HepG2 (cell line): ENCODE data around the gene TCF7L2. TPM values are rescaled to one million over a fixed set of nuclear protein-coding genes. Genes with fewer than 3 reads are reported as not detected.

ENCODE experiments used
- CREM ChIP-seq, 2 experiments: sonication (generic) in 1 of 2; formaldehyde crosslinking in 1 of 2; IDR thresholded peaks; 2 replicates each; pipeline versions ENCODE4 v1.4.0 to v1.6.1; 2016 to 2020; ENCODE audit warnings: antibody characterized with exemption in 1 of 2, mild to moderate bottlenecking in 1 of 2, missing genetic modification reagents in 1 of 2
- FOXP1 ChIP-seq, 2 experiments: fragments of 450-650 bp in 1 of 2; IDR thresholded peaks; 2 replicates each; pipeline ENCODE4 v1.6.1; 2017 to 2018; ENCODE audit warnings: antibody characterized with exemption in 1 of 2
- FOXP4 ChIP-seq: sonication (generic); formaldehyde crosslinking; IDR thresholded peaks from 2 replicates; pipeline ENCODE4 v1.4.0; 2020; ENCODE audit warnings: missing genetic modification reagents
- GABPA ChIP-seq, 2 experiments: IDR thresholded peaks; 2 replicates each; pipeline ENCODE4 v1.6.1; 2011 to 2016; ENCODE audit warnings: low read depth in 2 of 2, low read length in 1 of 2, missing biosample characterization in 1 of 2, missing genetic modification characterization in 1 of 2
- HNF4A ChIP-seq: sonication (generic); formaldehyde crosslinking; IDR thresholded peaks from 2 replicates; pipeline ENCODE4 v1.4.0; 2020; ENCODE audit warnings: missing genetic modification reagents
- HOXA7 ChIP-seq: sonication (generic); formaldehyde crosslinking; IDR thresholded peaks from 2 replicates; pipeline ENCODE4 v1.8.1; 2022; ENCODE audit warnings: mild to moderate bottlenecking, missing genetic modification reagents, moderate library complexity
- polyA plus RNA-seq, 8 experiments: library from polyadenylated mRNA; depleted of rRNA in 3 of 8; stranded (reverse) in 7 of 8; unstranded in 1 of 8; fragments of >200 nt; fragmentation: Illumina TruSeq in 4 of 8; extraction: Trizol in 4 of 8; gene quantifications; 2 replicates each; pipeline versions ENCODE4 v1.2.1 to v1.2.3, GENCODE V29; 2011 to 2016; ENCODE audit warnings: low read depth in 4 of 8, missing spikeins in 1 of 8, mixed read lengths in 1 of 8; ENCODE audit not compliant: insufficient read depth in 1 of 8
- total RNA-seq, 5 experiments: library from RNA; depleted of rRNA; stranded (reverse); fragments of >200 nt; fragmentation: Illumina TruSeq; extraction: Trizol; gene quantifications; 2 replicates each; pipeline ENCODE4 v1.2.3, GENCODE V29; 2016; ENCODE audit warnings: low read depth in 1 of 5
- TF ChIP-seq, protein P1 (sequence below), 2 experiments: sonication (generic) in 1 of 2; formaldehyde crosslinking in 1 of 2; IDR thresholded peaks; 2 replicates each; pipeline versions ENCODE4 v1.5.1 to v1.6.1; 2011 to 2020; ENCODE audit warnings: borderline replicate concordance in 1 of 2, low read depth in 1 of 2, low read length in 1 of 2, mild to moderate bottlenecking in 1 of 2, missing genetic modification reagents in 1 of 2, moderate library complexity in 1 of 2

Gene TCF7L2
- total and polyA plus RNA-seq, 2 of the 13 experiments (the other 11 are each of a cell fraction or from before 2014, with no cell fraction given) = 3.9 to 13.7 TPM

DNA sequence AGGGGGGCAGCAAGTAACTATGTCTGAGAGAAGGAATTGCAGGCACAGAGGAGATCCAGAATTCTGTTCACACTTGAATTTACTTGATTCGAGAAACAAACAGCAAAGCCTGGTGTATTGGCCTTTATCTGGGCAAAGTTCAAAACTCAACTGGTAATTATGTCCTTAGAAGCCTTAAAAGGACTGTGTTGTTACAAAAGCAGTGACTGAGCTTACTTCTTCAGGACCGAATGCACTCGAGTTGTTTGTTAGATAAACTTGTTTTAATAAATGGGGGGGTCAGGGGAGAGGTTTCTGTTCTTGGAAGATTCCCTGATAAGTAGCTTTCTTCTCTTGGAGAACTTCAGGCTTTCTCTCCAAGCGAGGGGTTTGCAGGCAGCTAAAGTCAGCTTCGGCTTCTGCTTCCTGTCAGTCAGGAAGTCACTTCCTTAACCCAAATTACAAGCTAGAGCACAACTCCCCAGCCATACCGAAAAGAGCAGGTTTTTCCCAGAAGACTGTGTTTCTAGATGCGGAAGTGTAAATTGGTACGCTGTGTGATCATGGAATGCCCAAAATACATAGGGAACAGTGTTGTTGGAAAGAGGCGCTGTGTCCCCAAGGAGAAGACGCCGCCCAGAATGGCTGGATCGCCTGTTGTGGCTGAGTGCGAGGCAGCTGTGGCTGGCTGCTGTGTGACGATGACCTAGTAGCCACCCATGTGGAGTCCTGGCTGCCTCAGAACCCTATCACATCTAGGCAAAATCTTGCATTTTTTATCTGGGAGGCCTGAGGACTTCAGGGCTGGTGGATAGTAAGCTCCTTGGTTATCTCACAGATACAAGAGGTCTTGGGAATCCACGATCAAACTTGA is 110.4 kb downstream of the TCF7L2 start (continued):
- TF ChIP-seq, protein P1, sequence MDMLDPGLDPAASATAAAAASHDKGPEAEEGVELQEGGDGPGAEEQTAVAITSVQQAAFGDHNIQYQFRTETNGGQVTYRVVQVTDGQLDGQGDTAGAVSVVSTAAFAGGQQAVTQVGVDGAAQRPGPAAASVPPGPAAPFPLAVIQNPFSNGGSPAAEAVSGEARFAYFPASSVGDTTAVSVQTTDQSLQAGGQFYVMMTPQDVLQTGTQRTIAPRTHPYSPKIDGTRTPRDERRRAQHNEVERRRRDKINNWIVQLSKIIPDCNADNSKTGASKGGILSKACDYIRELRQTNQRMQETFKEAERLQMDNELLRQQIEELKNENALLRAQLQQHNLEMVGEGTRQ (IDR thresholded peaks at IDR 0.05; ENCODE audit: low read depth, low read length) = no peak
- TF ChIP-seq, protein P1 (CRISPR knock-in tag; IDR thresholded peaks at IDR 0.05; ENCODE audit: borderline replicate concordance) = peak; percentile 41; the same call in 1 of the 2 replicates
- TF ChIP-seq GABPA (IDR thresholded peaks at IDR 0.05; ENCODE audit: low read depth, low read length) (no peak), GABPA (CRISPR knock-in tag; IDR thresholded peaks at IDR 0.05; ENCODE audit: low read depth) (peak; percentile 26; the same call in 1 of the 2 replicates), FOXP1 (IDR thresholded peaks at IDR 0.05) (no peak), FOXP1 (CRISPR knock-in tag; IDR thresholded peaks at IDR 0.05) (peak; percentile 42; the same call in 1 of the 2 replicates), CREM (IDR thresholded peaks at IDR 0.05) (peak; percentile 5; the same call in 1 of the 2 replicates), CREM (CRISPR knock-in tag; IDR thresholded peaks at IDR 0.05) (no peak), HNF4A (CRISPR knock-in tag) (peak; percentile 73), HOXA7 (CRISPR knock-in tag) (no peak), FOXP4 (0 out of 2 replicates have a peak, but pooled peaks have one; percentile 39)
